ENCODE data around the gene BICDL2.

BICDL2 gene

GRCh38 chr16:2992383-2993081 lies 44.2 kb downstream of the BICDL2 start:
- no peak for DNase-seq (ENCODE audit: extremely low spot score)
- TF ChIP-seq ARNT (IDR thresholded peaks at IDR 0.05) (no peak), L3MBTL2 (conservative IDR thresholded peaks at IDR 0.05) (no peak), SP1 (IDR thresholded peaks at IDR 0.05) (no peak), PKNOX1 (IDR thresholded peaks at IDR 0.05) (no peak), BHLHE40 (IDR thresholded peaks at IDR 0.05; ENCODE audit: borderline replicate concordance) (no peak), TARDBP (IDR thresholded peaks at IDR 0.05) (no peak), LEF1 (IDR thresholded peaks at IDR 0.05; ENCODE audit: borderline replicate concordance) (no peak), ELF4 (IDR thresholded peaks at IDR 0.05) (no peak), ZNF384 (IDR thresholded peaks at IDR 0.05) (no peak), CTBP1 (IDR thresholded peaks at IDR 0.05; ENCODE audit: borderline replicate concordance) (no peak), NFRKB (IDR thresholded peaks at IDR 0.05) (no peak), SUZ12 (IDR thresholded peaks at IDR 0.05) (no peak), FOXK2 (IDR thresholded peaks at IDR 0.05) (no peak), FOXA1 (IDR thresholded peaks at IDR 0.05) (no peak), FOXM1 (IDR thresholded peaks at IDR 0.05; ENCODE audit: borderline replicate concordance) (no peak), HDGF (IDR thresholded peaks at IDR 0.05; ENCODE audit: borderline replicate concordance) (no peak)
- ChIA-PET CTCF (no interaction called here), POLR2A (interaction anchor here (2.0 kb wide), 1 partner anchor 12 kb away, joined by 8 read pairs; the partner anchor contains the start of gene PKMYT1)

DNA sequence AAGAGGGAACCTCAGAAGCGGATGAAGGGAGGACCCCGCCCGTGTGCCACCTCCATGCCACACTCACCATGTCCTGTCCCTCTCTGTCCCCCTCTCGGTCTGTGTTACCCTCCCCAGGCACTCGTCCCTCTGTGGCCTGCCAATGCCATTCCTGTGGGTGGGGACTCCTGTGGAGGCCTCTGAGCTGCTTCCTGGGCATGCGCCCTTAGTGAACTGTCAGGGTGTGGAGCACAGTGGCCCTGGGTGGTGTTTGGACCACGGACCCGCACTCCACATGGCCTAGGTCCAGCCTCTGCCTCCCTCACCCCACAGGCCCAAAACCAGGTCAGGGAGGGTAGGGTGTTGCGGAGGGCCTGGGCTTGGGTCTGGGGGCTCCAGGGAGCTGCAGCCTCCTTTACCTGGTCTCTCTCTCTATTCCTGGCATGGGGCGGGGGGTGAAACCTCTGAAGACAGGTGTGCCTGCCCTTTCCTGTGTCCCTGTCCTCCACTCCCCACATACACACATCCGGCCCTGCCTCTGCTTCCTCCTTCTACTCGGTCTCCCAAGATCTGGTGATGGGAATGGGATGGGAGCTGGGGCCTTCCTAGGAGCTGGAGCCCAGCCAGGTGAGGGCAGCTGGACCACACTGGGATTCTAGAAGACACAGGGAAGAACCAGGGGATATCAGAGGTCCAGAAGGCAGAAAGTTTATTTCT lies 45.0 kb downstream of the BICDL2 start:
- DNase-seq (ENCODE audit: extremely low spot score) = no peak
- TF ChIP-seq ELF4 (IDR thresholded peaks at IDR 0.05) = no peak
- no peak for TF ChIP-seq ARNT (IDR thresholded peaks at IDR 0.05)
- no peak for TF ChIP-seq L3MBTL2 (conservative IDR thresholded peaks at IDR 0.05)
- no peak for TF ChIP-seq TARDBP (IDR thresholded peaks at IDR 0.05)
- no peak for TF ChIP-seq NFRKB (IDR thresholded peaks at IDR 0.05)
- TF ChIP-seq BHLHE40 (IDR thresholded peaks at IDR 0.05; ENCODE audit: borderline replicate concordance) = no peak
- TF ChIP-seq FOXM1 (IDR thresholded peaks at IDR 0.05; ENCODE audit: borderline replicate concordance) = no peak
- TF ChIP-seq FOXK2 (IDR thresholded peaks at IDR 0.05) = no peak
- TF ChIP-seq SP1 (IDR thresholded peaks at IDR 0.05) = no peak
- TF ChIP-seq CTBP1 (IDR thresholded peaks at IDR 0.05; ENCODE audit: borderline replicate concordance) = no peak
- TF ChIP-seq ZNF384 (IDR thresholded peaks at IDR 0.05) = no peak
- no peak for TF ChIP-seq PKNOX1 (IDR thresholded peaks at IDR 0.05)
- TF ChIP-seq HDGF (IDR thresholded peaks at IDR 0.05; ENCODE audit: borderline replicate concordance) = no peak
- ChIA-PET CTCF (no interaction called here), POLR2A (interaction anchor here (0.5 to 2.0 kb wide), 2 partner anchors 11 to 1973 kb away, joined by 3 to 8 read pairs; partner anchors contain the start of gene PKMYT1)

DNA sequence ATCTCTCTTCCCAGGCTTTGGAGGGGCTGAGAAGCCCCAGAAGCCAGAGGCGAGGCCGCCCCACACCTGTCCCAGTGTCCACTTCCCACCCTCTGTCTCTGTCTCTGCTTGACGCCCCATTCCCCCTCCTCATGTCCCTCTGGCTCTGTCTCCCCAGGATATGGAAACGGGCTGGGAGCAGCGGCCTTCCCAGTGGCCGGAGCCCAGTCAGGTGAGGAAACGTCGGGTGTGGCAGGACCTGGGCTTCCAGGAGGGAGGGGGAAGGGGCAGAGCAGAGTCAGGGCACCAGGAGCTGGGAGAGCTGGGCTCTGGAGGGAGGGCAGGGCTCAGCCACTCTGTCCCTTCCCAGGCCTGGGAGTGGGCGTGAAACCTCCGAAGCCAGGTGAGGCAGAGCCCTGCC lies 45.9 kb downstream of the BICDL2 start:
- TF ChIP-seq PKNOX1 (IDR thresholded peaks at IDR 0.05) = no peak
- DNase-seq (ENCODE audit: extremely low spot score) = no peak
- ChIA-PET POLR2A (interaction anchor here (2.0 kb wide), 2 partner anchors 10 to 11 kb away, joined by 4 to 8 read pairs; partner anchors contain the start of gene PKMYT1), CTCF (no interaction called here)

- TF ChIP-seq FOXM1 (IDR thresholded peaks at IDR 0.05; ENCODE audit: borderline replicate concordance) (no peak), NFRKB (IDR thresholded peaks at IDR 0.05) (no peak), ZNF384 (IDR thresholded peaks at IDR 0.05) (no peak), PKNOX1 (IDR thresholded peaks at IDR 0.05) (no peak), ELF4 (IDR thresholded peaks at IDR 0.05) (no peak)
- CTCF ChIA-PET = no interaction called here
- DNase-seq (ENCODE audit: extremely low spot score) = no peak
- POLR2A ChIA-PET = interaction anchor here (0.7 to 2.0 kb wide), 3 partner anchors 8 to 146 kb away, joined by 3 to 4 read pairs (median 4); partner anchors contain the start of genes PKMYT1 and ZNF213
Observed at GRCh38 chr16:2988590-2989099, 48.1 kb downstream of the BICDL2 start.

- TF ChIP-seq SP1 (IDR thresholded peaks at IDR 0.05) (no peak), PKNOX1 (IDR thresholded peaks at IDR 0.05) (peak; percentile 74), LEF1 (IDR thresholded peaks at IDR 0.05; ENCODE audit: borderline replicate concordance) (no peak)
- CTCF ChIA-PET = interaction anchor here (1.1 kb wide), 1 partner anchor 31 kb away, joined by 3 read pairs; no protein-coding TSS in a partner anchor
- DNase-seq (ENCODE audit: extremely low spot score) = no peak
- POLR2A ChIA-PET = interaction anchor here (1.2 kb wide), 1 partner anchor 147 kb away, joined by 3 read pairs; the partner anchor contains the start of gene ZNF213
Observed at GRCh38 chr16:2987833-2988232, 48.9 kb downstream of the BICDL2 start.
